ENCODE measurements around the gene PAPOLG. TPM values are rescaled to one million over a fixed set of nuclear protein-coding genes. Genes with fewer than 3 reads are reported as not detected.

PAPOLG gene
- total and polyA plus RNA-seq, 9 of the 15 experiments (the other 6 are each of a cell fraction or from before 2014, with no cell fraction given) = 3.9 to 16.3 (median 10.0) TPM

DNA sequence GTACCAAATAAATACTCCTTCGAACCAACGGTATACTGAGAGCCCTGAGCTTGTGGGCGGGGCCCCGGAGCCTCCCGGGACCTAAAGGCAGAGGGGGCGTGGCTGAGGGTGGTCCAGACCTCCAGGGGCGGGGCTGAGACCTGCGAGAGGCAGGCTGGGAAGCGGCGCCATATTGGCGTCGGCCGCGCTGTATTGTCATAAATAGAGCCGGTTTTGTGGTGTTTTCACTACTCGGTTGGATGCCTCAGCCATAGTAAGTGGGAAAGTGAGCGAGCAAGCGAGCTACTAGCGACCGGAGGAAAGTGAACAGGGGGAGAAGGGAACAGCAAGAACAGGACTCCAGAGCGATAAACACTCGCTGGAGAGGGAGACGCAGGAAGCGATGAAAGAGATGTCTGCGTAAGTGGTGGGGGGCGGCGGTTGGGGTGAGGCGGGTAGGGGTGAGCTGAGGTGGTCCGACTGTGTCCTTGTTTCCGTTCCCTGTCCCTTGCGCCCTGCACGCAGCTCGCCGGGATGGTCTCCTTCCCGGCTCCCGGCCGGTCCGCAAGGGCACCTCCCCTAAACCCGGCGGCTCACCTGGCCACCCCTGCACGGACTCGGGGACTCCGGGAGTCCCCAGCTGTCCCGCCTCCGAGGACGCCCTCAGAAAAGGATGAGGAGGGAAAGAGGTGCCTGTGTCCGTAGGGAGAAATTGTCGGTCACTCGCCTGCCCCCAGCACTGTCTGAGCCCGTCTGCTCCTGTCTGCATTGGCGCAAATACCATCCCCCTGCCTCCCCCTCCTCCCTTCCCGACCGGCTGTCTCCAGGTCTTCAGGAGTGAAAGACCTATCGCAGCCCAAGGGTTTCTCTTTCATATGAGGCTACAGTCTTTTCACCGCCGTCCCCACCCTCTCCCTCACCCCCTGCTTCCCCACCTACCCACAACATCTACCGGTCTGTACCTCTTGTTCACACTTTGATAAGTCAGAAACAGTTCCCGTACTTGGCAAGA lies at the start of gene PAPOLG (continued):
- TF ChIP-seq ILF3 (IDR thresholded peaks at IDR 0.05; ENCODE audit: borderline replicate concordance) (no peak), ZBTB9 (CRISPR knock-in tag; IDR thresholded peaks at IDR 0.05) (no peak), ZNF12 (CRISPR knock-in tag; IDR thresholded peaks at IDR 0.05) (no peak), TFAM (CRISPR knock-in tag; conservative IDR thresholded peaks at IDR 0.05) (no peak), SPI1 (IDR thresholded peaks at IDR 0.05; ENCODE audit: borderline replicate concordance, low read depth, low read length) (no peak), NEUROD1 (IDR thresholded peaks at IDR 0.05; ENCODE audit: borderline replicate concordance, low read depth, low read length, partially characterized antibody) (peak; percentile 36), RBFOX2 (IDR thresholded peaks at IDR 0.05; ENCODE audit: low read depth, low read length) (peak; percentile 79), ZBTB34 (CRISPR knock-in tag; IDR thresholded peaks at IDR 0.05) (no peak), MBD1 (CRISPR knock-in tag; IDR thresholded peaks at IDR 0.05) (no peak), MED1 (CRISPR knock-in tag; IDR thresholded peaks at IDR 0.05; ENCODE audit: borderline replicate concordance) (no peak), ATF4 (CRISPR knock-in tag; IDR thresholded peaks at IDR 0.05) (no peak), MNT (conservative IDR thresholded peaks at IDR 0.05) (peak in 1 of 2 experiments; percentile 34; a peak in 1 of 4 replicates), POLR2AphosphoS2 (IDR thresholded peaks at IDR 0.05; ENCODE audit: low read length) (no peak)
- TF ChIP-seq, protein P1, sequence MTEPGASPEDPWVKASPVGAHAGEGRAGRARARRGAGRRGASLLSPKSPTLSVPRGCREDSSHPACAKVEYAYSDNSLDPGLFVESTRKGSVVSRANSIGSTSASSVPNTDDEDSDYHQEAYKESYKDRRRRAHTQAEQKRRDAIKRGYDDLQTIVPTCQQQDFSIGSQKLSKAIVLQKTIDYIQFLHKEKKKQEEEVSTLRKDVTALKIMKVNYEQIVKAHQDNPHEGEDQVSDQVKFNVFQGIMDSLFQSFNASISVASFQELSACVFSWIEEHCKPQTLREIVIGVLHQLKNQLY (CRISPR knock-in tag; conservative IDR thresholded peaks at IDR 0.05) = no peak
- TF ChIP-seq, protein P2, sequence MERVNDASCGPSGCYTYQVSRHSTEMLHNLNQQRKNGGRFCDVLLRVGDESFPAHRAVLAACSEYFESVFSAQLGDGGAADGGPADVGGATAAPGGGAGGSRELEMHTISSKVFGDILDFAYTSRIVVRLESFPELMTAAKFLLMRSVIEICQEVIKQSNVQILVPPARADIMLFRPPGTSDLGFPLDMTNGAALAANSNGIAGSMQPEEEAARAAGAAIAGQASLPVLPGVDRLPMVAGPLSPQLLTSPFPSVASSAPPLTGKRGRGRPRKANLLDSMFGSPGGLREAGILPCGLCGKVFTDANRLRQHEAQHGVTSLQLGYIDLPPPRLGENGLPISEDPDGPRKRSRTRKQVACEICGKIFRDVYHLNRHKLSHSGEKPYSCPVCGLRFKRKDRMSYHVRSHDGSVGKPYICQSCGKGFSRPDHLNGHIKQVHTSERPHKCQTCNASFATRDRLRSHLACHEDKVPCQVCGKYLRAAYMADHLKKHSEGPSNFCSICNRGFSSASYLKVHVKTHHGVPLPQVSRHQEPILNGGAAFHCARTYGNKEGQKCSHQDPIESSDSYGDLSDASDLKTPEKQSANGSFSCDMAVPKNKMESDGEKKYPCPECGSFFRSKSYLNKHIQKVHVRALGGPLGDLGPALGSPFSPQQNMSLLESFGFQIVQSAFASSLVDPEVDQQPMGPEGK (CRISPR knock-in tag; IDR thresholded peaks at IDR 0.05; ENCODE audit: borderline replicate concordance) = no peak
